ENCODE measurements around the gene AURKAIP1.

AURKAIP1 gene

GRCh38 chr1:1373815-1374588 lies 1.0 kb downstream of the AURKAIP1 start:
- ATAC-seq: no peak
- TF ChIP-seq SNAI2 (CRISPR knock-in tag; IDR thresholded peaks at IDR 0.05) (no peak), ZNF70 (CRISPR knock-in tag; IDR thresholded peaks at IDR 0.05) (no peak), GLIS3 (CRISPR knock-in tag; IDR thresholded peaks at IDR 0.05) (no peak), ZNF8 (CRISPR knock-in tag; IDR thresholded peaks at IDR 0.05) (no peak), PATZ1 (CRISPR knock-in tag; IDR thresholded peaks at IDR 0.05; ENCODE audit: borderline replicate concordance) (no peak), BACH2 (CRISPR knock-in tag; IDR thresholded peaks at IDR 0.05; ENCODE audit: borderline replicate concordance) (no peak), CSDC2 (CRISPR knock-in tag; IDR thresholded peaks at IDR 0.05) (no peak), CREB5 (CRISPR knock-in tag; IDR thresholded peaks at IDR 0.05; ENCODE audit: low read depth) (no peak), ISL1 (CRISPR knock-in tag; IDR thresholded peaks at IDR 0.05) (no peak), OSR1 (CRISPR knock-in tag; IDR thresholded peaks at IDR 0.05) (no peak), ARNTL (CRISPR knock-in tag; IDR thresholded peaks at IDR 0.05; ENCODE audit: borderline replicate concordance, low read depth) (no peak), TCF4 (CRISPR knock-in tag; IDR thresholded peaks at IDR 0.05; ENCODE audit: borderline replicate concordance) (no peak), ZNF565 (CRISPR knock-in tag; conservative IDR thresholded peaks at IDR 0.05; ENCODE audit: low read depth) (no peak), PPARA (CRISPR knock-in tag; IDR thresholded peaks at IDR 0.05; ENCODE audit: borderline replicate concordance) (no peak), ZC3H10 (CRISPR knock-in tag; IDR thresholded peaks at IDR 0.05) (no peak), CSRNP3 (CRISPR knock-in tag; IDR thresholded peaks at IDR 0.05) (no peak), ESRRG (CRISPR knock-in tag; IDR thresholded peaks at IDR 0.05) (no peak), RARB (CRISPR knock-in tag; IDR thresholded peaks at IDR 0.05) (no peak), TSHZ2 (CRISPR knock-in tag; IDR thresholded peaks at IDR 0.05) (no peak)

GRCh38 chr1:1373051-1373814 lies 1.8 kb downstream of the AURKAIP1 start:
- TF ChIP-seq ZNF565 (CRISPR knock-in tag; conservative IDR thresholded peaks at IDR 0.05; ENCODE audit: low read depth) (no peak), ESRRG (CRISPR knock-in tag; IDR thresholded peaks at IDR 0.05) (no peak)
- no peak for ATAC-seq

- peak; percentile 55 for ATAC-seq
- TF ChIP-seq POU6F1 (CRISPR knock-in tag; IDR thresholded peaks at IDR 0.05; ENCODE audit: borderline replicate concordance, low read depth) (no peak), GLIS3 (CRISPR knock-in tag; IDR thresholded peaks at IDR 0.05) (no peak), OSR1 (CRISPR knock-in tag; IDR thresholded peaks at IDR 0.05) (no peak), BACH2 (CRISPR knock-in tag; IDR thresholded peaks at IDR 0.05; ENCODE audit: borderline replicate concordance) (no peak), ZFP30 (CRISPR knock-in tag; IDR thresholded peaks at IDR 0.05) (no peak), ZC3H10 (CRISPR knock-in tag; IDR thresholded peaks at IDR 0.05) (no peak), TCF4 (CRISPR knock-in tag; IDR thresholded peaks at IDR 0.05; ENCODE audit: borderline replicate concordance) (no peak), ZNF565 (CRISPR knock-in tag; conservative IDR thresholded peaks at IDR 0.05; ENCODE audit: low read depth) (no peak), PPARA (CRISPR knock-in tag; IDR thresholded peaks at IDR 0.05; ENCODE audit: borderline replicate concordance) (no peak), CREB5 (CRISPR knock-in tag; IDR thresholded peaks at IDR 0.05; ENCODE audit: low read depth) (no peak), ISL1 (CRISPR knock-in tag; IDR thresholded peaks at IDR 0.05) (no peak), CSDC2 (CRISPR knock-in tag; IDR thresholded peaks at IDR 0.05) (no peak), ESRRG (CRISPR knock-in tag; IDR thresholded peaks at IDR 0.05) (no peak), ZNF8 (CRISPR knock-in tag; IDR thresholded peaks at IDR 0.05) (no peak), TOX (CRISPR knock-in tag; IDR thresholded peaks at IDR 0.05; ENCODE audit: borderline replicate concordance) (no peak)
These were observed 3.0 kb downstream of the AURKAIP1 start for GRCh38 chr1:1371746-1372711.

Data from SK-N-SH treated with all-trans-retinoic acid at 6 μM for 48 hours (cell line).